OCI-LY3 (cell line): ENCODE measurements around the gene GABRQ.

Source experiments
- H2AFZ ChIP-seq: fragments of 200-600, 300-600 bp; shearing (Covaris generic); 2 replicates; pipeline ENCODE4 v1.6.0; 2014; ENCODE audit warnings: antibody characterized with exemption, low read depth, low read length
- H3K27ac ChIP-seq: fragments of 200-600, 300-600 bp; sonication (generic); 2 replicates; pipeline ENCODE4 v1.5.1; 2014; ENCODE audit warnings: mild to moderate bottlenecking, low read length, moderate library complexity, mixed read lengths
- H3K27me3 ChIP-seq: fragments of 200-600, 300-600 bp; sonication (generic); 2 replicates; pipeline ENCODE4 v1.6.1; 2014; ENCODE audit warnings: low read depth, low read length, mixed read lengths
- H3K36me3 ChIP-seq: fragments of 200-600, 300-600 bp; sonication (generic); replicated peaks from 2 replicates; pipeline ENCODE3; 2014; ENCODE audit warnings: low read depth, low read length, mixed read lengths
- H3K4me1 ChIP-seq: fragments of 300-600, 200-600 bp; sonication (generic); 2 replicates; pipeline ENCODE4 v1.6.1; 2014; ENCODE audit warnings: low read length, mixed read lengths
- H3K4me2 ChIP-seq: fragments of 200-600, 300-600 bp; sonication (generic); 2 replicates; pipeline ENCODE4 v1.6.1; 2014; ENCODE audit warnings: low read length, mixed read lengths
- H3K4me3 ChIP-seq: fragments of 300-600, 200-600 bp; sonication (generic); 2 replicates; pipeline ENCODE4 v1.5.1; 2014; ENCODE audit warnings: antibody characterized with exemption, mild to moderate bottlenecking, low read length, moderate library complexity
- H3K79me2 ChIP-seq: fragments of 300-600, 200-600 bp; shearing (Covaris generic); 2 replicates; pipeline ENCODE4 v1.6.1; 2014; ENCODE audit warnings: mild to moderate bottlenecking, low read length, mixed read lengths
- H3K9ac ChIP-seq: fragments of 300-600, 200-600 bp; shearing (Covaris generic); 2 replicates; pipeline ENCODE4 v1.6.0; 2014; ENCODE audit warnings: mild to moderate bottlenecking, low read length, moderate library complexity
- H3K9me3 ChIP-seq: fragments of 200-600, 300-600 bp; shearing (Covaris generic); 2 replicates; pipeline ENCODE4 v1.6.1; 2014; ENCODE audit warnings: low read length, mixed read lengths; ENCODE audit not compliant: insufficient read depth
- H4K20me1 ChIP-seq: fragments of 200-600, 300-600 bp; sonication (generic); 2 replicates; pipeline ENCODE4 v1.6.1; 2016; ENCODE audit warnings: low read length, mixed read lengths; ENCODE audit not compliant: insufficient read depth
- EZH2phosphoT487 ChIP-seq: fragments of 200-600 bp; shearing (Covaris generic); IDR thresholded peaks from 2 replicates; pipeline ENCODE4 v1.6.1; 2018; ENCODE audit warnings: antibody characterized with exemption, mixed run types, low read depth
- TF ChIP-seq, protein P1 (sequence below): fragments of 200-600, 300-600 bp; sonication (generic); IDR thresholded peaks from 2 replicates; pipeline ENCODE4 v1.5.1; 2014; ENCODE audit warnings: antibody characterized with exemption, low read length, low read depth

Gene GABRQ

GRCh38 chrX:152647978-152648377, 10.3 kb downstream of the GABRQ start:
- Histone ChIP-seq H3K9ac (no peak overlapping the region), H3K79me2 (no peaks in the 10 kb centered on the region), H3K4me1 (peaks cover 4% of the 10 kb centered on the region; the same call in 1 of the 2 replicates), H3K9me3 (no peaks in the 10 kb centered on the region), H3K4me3 (no peak overlapping the region), H3K27me3 (0 out of 2 replicates have a peak, but pooled peaks cover 8% of the 10 kb centered on the region), H4K20me1 (no peaks in the 10 kb centered on the region), H3K36me3 (no peaks in the 10 kb centered on the region), H3K4me2 (no peak overlapping the region), H3K27ac (no peak overlapping the region), H2AFZ (no peak overlapping the region)
- TF ChIP-seq, protein P1, sequence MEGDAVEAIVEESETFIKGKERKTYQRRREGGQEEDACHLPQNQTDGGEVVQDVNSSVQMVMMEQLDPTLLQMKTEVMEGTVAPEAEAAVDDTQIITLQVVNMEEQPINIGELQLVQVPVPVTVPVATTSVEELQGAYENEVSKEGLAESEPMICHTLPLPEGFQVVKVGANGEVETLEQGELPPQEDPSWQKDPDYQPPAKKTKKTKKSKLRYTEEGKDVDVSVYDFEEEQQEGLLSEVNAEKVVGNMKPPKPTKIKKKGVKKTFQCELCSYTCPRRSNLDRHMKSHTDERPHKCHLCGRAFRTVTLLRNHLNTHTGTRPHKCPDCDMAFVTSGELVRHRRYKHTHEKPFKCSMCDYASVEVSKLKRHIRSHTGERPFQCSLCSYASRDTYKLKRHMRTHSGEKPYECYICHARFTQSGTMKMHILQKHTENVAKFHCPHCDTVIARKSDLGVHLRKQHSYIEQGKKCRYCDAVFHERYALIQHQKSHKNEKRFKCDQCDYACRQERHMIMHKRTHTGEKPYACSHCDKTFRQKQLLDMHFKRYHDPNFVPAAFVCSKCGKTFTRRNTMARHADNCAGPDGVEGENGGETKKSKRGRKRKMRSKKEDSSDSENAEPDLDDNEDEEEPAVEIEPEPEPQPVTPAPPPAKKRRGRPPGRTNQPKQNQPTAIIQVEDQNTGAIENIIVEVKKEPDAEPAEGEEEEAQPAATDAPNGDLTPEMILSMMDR: no peak

GRCh38 chrX:152652060-152652459, 14.4 kb downstream of the GABRQ start:
- Histone ChIP-seq H3K4me3 (no peak overlapping the region), H3K27ac (no peak overlapping the region), H3K4me1 (no peaks in the 10 kb centered on the region; the same call in 1 of the 2 replicates), H3K9ac (no peak overlapping the region), H3K4me2 (no peak overlapping the region), H2AFZ (no peak overlapping the region), H3K9me3 (no peaks in the 10 kb centered on the region), H3K79me2 (no peaks in the 10 kb centered on the region), H3K27me3 (no peaks in the 10 kb centered on the region), H3K36me3 (no peaks in the 10 kb centered on the region), H4K20me1 (no peaks in the 10 kb centered on the region)
- TF ChIP-seq, protein P1: no peak
- TF ChIP-seq EZH2phosphoT487: no peak

- Histone ChIP-seq H3K27ac (no peak overlapping the region), H3K27me3 (no peaks in the 10 kb centered on the region), H3K4me2 (no peak overlapping the region), H3K4me3 (no peak overlapping the region), H3K4me1 (no peaks in the 10 kb centered on the region), H2AFZ (no peak overlapping the region), H3K9ac (no peak overlapping the region), H4K20me1 (no peaks in the 10 kb centered on the region), H3K79me2 (no peaks in the 10 kb centered on the region), H3K36me3 (no peaks in the 10 kb centered on the region), H3K9me3 (no peaks in the 10 kb centered on the region)
- TF ChIP-seq, protein P1: no peak
Observed at GRCh38 chrX:152652467-152652866, 14.8 kb downstream of the GABRQ start.

GRCh38 chrX:152656087-152656486, 18.4 kb downstream of the GABRQ start:
- no peak overlapping the region for H3K9ac ChIP-seq
- H3K27me3 ChIP-seq: no peaks in the 10 kb centered on the region
- H3K4me2 ChIP-seq: no peak overlapping the region
- H3K36me3 ChIP-seq: no peaks in the 10 kb centered on the region
- H3K79me2 ChIP-seq: no peaks in the 10 kb centered on the region
- no peaks in the 10 kb centered on the region for H3K4me1 ChIP-seq
- H3K4me3 ChIP-seq: no peak overlapping the region
- H4K20me1 ChIP-seq: no peaks in the 10 kb centered on the region
- H2AFZ ChIP-seq: no peak overlapping the region
- TF ChIP-seq EZH2phosphoT487: no peak
- TF ChIP-seq, protein P1: no peak
- no peak overlapping the region for H3K27ac ChIP-seq
- no peaks in the 10 kb centered on the region for H3K9me3 ChIP-seq
